ENCODE results near the gene PCDH9.

Gene PCDH9

DNA sequence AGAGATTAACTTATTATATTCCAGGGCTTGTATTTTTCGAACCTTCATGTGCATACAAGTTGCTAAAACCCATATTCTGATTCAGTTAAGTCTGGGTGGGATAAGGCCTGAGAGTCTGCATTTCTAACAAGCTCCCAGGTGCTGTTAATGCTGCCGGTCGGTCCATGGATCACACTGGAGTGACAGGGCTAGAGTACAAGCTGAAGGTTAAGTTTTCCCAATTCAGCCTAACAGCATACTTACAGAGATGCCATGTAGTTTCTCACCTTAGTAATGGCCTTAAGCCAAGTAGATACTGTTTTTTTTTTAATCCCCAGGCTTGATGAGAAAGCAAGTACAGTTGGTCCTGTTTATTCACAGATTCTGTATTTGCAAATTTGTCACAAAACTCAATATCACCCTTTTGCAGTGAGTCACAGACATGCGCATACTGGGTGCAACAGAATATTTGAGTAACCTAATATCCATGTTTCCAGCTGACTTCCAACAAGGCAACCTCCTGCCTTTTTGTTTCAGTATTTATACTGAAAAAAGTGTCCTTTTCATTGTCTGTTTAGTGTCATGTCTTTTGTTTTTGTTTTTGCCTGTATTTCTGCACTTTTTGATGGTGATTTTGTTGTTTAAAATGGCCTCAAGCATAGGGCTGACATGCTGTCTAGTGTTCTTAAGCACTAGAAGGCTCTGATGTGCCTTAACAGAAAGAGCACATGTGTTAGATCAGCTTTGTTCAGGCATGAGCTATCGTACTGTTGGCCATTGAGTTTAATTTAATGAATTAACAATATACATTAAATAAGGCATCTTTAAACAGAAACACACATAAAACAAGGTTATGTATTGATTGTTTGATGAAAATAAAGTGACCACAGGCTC lies 875.0 kb downstream of the PCDH9 start:
- DNase-seq: no peak

DNA sequence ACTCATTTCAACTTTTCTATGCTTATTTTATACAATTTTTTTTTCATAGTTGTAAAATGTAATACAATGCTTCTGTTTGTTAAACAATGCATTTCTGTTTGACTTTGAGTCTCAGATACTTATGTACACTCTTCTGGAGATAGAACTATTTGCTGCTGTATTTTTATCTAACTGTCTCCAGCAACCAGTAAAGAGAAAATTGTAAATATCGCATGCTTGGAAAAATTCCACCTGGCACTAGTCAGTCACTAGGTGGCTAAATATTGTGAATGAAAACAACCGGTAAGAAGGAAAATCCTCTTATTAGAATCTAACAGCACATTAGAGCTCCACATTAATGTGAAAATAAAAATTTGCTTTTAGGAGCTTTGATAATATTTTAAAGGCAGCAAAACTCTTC lies 876.5 kb downstream of the PCDH9 start:
- DNase-seq: no peak

DNA sequence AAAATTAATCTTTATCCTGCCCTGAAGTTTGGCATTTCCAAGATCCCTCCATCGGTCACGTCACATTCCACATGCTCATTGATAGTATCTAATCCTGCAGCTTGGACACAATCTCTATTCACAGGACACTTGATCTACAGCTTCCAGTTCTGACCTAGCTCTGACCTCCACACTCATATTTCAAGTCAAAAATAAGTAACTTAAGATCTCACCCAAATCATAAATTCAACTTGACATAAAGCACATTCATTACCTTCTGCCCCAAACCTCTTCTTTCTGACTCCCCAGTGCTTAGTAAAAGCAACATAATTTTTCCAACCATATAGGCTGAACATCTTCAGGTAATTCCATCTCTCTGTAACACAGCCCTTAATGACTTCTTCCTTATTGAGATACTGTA lies 880.2 kb downstream of the PCDH9 start:
- DNase-seq: no peak

DNA sequence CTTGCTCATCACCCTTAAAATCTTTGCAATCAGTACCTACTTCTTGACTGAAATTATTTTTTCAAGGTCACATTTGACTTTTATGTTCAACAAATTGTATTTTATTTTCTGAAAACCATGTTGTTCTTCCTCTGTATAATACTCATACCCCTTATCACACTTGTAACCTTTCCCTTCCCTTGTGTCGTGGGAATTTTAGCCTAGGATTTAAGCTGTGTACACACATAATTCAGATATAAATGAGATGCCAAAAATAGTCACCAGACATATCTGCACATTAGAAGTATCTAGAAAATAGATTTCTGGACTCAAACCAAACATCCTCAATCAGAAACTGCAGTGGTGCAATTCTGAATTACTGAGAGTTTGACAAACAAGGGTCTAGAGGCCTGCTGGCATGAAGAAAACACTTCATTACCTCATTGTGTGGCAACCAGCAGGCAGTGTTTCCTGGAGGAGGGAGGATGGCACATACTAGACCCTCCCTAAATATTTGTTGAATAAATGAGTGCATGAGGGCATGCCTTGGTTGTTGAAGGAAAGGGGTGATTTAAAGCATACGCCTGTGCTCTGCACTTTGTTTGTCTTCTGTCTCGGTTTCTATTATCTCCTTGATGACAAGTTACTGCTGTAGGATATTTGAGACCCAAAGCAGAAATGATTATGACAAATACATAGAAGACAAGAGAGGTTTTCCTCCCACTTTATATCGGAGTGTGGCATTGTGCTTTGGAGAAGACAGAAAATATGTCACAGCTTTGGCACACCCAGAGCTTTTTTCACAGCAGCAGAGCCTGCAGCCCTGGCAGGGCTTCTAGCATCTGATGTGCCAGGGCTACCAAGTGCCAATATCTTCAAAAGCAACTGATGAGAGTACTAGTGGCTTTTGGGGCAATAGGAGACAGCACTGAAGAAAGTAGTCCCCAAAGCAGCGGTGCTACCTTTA lies 881.1 kb downstream of the PCDH9 start:
- DNase-seq: no peak

DNA sequence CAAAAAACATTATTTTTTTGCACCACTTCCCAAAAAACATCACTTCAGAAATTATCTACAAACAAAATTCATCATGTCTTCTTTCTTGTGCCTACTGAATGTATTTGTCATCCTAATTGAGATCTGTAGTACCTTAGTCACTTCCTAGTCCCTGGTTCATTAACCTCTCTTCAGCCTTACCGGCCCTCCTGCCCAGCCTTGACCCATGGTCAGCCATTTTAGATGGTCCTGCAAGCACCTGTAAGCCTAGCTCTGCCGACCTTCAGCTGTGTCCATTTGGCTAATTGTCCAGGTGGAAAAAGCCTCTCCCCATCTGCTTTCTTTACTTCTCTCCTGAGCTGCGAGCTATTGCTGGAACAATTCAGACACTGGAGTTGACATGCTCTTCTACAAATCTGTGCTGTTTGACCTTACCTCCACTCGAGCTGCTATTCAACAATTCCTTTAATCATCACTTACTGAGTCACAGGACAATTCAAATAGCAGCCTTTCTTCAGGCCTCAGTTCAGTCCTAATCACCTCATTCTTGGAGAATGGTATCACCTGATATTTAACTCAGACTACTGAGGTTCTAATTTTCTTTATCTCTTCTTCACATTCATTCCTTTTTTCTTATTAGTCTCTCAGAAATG lies 882.5 kb downstream of the PCDH9 start:
- DNase-seq: no peak

DNA sequence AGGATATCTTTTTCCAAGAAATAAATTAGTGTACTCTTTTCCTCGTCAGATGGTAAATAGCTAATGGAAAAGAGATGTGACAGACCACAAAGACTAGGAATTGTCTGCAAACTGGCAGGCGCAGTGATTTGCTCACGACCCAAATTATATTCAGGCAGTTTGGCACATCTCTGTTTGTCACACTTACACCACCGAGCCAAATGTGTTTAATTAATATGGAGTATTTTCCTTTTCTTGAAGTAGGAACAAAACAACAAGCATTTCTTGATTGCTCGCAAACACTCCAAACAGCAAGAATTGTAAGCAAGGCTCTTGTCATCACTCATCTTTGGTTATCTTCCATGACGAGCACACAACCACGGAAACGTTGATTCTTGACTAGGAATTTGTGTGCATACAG lies 884.2 kb downstream of the PCDH9 start:
- DNase-seq: no peak

DNA sequence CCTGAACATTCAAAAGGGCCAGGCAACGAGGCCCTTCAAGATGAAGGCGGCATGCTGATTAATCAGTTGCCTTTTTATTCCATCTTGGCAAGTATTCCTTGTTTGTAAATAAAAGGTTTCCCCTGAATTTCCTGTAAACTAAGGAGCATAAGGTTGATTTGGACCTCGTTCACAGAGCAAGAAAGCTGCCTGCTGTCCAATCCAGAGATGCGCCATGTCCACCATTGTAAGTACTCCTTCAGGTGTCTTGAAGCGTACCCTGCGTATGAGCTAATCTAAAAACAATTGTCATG lies 884.7 kb downstream of the PCDH9 start:
- DNase-seq: no peak

DNA sequence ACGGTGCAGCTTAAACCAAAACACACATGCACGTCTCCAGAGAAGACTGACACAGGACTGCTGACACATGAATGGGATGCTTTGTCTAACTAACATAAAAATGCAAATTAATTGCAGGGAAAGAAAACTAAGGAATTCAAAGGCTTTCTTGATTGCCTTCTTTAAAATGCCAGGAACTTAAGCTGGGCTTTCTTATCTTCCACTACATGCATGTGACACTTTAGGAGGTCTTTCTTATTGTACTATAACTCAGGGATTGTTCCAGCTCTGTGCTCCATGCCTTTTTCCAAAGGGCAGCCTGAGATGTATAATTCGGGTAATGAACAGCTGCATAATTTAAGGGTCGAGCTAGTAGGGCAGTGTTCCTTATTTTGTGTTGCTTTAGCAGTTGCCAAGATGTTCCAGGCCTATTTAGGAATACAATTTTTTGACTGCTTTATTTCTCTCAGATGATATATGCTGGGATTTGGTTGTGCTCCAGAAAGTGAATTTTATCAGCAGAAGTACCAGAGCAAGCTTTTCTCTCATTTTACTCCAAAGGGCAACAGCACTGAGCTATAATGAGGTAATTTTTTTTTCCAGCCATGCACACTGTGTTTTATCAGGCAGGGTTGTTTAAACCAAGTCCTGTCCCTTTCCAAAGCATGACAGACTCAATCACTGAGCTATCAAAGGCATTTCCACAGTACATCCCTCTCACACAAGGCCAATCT lies 885.2 kb downstream of the PCDH9 start:
- DNase-seq: no peak

DNA sequence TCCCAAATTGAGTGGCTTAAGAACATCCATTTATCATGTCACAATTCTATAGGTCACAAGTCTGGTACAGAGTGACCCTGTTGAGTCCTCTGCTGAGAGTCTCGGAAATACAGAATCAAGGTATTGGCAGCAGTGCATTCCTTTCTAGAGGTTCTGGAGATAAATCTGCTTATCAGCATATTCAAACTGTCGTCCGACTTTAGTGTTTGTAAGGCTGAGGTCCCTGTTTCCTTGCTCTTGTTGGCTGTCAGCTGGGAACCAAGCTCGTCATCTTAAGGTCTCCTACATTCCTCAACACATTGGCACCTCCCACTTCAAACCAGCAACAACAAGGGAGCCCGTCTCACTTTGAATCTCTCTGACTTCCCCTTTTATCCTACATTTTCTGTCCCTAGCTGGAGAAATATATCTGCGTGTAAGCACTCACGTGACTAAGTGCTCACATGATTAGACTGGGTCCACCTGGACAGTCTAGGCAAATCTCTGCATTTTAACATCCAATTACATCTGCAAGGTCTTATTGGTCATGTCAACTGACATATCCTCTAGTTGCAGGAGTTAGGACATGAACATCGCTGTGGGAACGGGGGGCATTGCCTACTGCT lies 886.8 kb downstream of the PCDH9 start:
- no peak for DNase-seq

DNA sequence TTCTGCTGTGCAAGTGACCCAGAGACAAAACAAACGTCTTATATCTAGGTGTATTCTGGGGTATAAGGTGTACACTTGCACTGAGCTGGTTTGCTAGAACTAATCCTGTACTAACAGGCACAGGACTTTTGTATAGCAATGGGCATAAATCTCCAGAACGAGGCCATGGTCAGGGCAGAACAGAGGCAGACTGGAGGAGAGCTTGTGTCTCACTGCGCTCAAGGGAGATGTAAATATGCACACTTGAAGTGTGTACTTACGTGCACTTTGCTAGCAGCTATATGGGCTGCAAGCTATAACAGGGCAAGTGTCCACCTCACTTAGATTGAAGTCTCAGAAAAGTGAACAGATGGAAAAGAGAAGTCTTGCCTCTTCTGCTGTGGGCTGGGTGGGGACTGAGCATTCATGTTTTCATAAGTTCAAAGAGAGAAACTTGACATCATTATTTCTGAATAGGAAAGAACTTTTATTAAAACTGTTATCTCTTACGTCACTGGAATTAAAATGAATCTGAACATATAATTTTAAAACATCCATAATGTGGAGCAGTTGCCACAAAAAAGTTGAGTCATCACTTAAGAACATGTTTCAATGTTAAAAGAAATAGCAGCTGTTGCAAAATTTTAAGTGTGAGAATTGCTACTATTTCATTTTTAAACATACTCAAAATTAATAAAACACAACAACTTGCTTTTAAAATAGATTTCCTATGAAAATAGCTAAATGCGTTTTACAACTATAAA lies 888.3 kb downstream of the PCDH9 start:
- DNase-seq: no peak

DNA sequence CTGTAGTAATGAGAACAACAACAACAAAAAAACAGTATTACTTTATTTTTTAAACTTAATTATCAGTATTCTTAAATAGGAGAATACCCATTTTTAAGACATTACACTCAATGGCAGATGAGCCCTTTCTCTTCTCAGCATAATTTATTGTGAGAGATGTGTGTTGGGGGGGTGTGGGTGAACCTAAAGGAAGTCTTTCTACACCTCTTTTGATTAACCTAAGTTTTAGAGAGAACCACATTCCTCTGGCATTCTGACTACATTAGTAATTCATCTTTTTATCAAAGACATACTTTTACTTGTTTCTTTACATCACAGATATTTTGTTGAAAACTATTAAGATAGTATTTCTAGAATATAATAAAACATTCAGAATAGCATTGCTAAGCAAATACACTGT lies 890.9 kb downstream of the PCDH9 start:
- no peak for DNase-seq

DNA sequence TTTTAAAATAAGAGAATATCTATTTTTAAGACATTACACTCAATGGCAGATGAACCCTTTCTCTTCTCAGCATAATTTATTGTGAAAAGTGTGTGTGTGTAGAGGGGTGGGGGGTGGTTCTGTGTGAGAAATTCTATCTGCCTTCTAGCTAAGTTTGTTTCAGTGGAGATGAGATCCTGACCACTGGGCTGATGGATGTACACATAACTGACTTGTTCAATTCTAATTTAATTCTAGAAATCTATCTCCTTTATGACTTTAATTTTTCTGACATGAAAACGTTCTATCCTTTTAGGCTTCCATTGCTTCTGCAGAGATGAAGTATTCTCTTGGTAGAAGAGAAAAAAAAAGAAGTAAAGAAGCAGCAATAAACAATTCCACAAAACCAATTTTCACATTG lies 891.6 kb downstream of the PCDH9 start:
- no peak for DNase-seq

DNA sequence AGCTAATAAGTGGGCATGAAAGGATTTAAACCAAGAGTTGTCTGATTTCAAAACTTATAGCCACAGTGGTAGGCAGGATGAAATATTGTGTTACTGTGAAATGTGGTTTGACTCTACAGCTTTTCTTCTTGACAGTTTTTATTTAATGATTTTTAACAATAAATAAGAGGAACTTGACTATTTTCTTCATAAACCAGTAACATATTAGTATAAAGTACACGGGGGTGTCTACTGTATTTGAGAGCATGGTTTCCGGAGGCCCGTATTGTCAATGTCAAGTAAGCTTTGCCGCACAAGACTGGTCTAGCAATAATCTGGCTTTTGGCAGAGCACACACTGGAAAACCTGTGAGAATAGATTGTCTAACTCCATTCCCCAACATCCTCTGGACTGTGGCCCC lies 894.5 kb downstream of the PCDH9 start:
- no peak for DNase-seq

DNA sequence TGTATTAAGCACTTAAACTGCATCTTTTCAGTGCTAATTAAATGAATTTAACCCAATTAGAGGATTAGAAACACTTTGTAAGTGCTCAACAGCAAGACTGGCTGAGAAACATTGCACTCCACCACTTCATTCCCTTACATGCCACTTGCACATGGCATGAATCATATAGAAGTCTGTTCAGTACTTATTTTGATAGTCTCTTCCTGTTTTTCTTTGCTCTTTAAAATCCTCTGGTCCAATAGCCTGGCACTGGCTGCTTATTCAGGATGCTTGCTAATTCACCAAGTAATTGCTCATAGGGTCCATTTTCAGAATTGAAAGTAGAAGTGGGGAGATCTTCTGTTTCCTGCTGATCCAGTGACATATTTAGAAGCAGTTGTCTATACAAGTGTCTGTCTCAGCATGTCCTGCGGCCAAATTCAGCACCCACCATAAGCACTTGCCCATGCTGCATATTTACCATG lies 900.1 kb downstream of the PCDH9 start:
- DNase-seq: no peak

DNA sequence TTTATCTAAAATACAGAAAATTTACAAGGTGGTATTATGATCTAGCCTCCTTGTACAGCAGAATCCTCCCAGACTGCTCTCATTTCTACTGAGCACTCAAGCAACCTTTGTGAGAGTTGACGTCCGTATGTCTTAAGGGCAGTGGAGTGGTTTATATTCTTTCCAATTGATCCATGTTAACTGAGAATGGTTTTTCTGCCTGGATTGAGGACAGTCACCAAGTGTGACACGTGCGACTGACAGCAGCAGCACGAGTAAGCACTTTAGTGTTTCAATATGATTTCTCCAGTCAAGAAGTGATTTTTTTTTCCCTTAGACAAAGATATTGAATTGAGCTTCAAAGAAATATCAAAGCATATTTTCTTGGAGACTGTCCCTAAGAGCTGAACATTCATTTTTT lies 901.7 kb downstream of the PCDH9 start:
- no peak for DNase-seq

DNA sequence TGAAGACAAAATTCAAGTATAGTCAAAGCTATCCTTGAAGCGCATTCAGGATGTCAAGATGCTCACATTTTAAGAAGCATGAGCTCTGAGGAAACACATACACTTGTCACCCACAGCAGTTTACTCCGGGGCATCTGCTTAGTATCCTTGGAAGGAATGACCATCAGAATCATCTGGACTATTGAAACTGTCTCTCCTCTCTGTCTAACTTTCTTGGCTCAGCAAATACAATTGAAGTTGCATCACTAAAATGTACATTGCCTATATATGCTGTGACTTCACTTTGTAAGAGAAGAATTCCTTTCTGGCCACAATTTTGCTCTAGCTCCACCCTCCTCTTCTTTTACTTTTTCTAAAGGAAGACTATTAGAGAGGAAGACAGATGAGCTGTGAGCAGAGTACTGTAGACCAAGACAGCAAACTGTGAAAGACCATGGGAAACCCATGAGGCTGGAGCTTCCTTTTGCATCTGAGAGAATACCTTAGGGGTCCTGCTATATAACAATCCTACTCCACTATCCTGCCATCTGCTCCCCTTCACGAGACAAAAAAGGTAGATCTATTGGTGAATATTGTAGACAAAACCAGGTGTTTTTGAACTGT lies 906.3 kb downstream of the PCDH9 start:
- no peak for DNase-seq

DNA sequence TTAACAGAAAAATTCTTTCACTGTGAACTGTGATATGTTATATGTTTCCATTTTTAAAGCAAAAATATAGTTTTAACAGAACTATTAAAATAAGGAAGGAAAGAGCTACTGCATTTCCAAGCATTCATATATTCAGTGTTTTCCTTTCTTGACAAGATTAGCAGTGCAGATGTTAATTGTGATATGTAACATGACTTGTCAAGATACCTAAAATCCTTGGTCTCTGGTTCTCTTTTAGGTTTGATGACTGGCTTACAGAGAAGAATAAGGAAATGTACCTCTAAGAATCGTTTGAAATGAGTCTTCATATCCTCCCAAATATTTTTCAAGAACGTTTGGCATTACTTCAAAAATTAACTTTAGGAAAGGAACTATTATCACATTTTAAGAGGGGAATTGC lies 907.2 kb downstream of the PCDH9 start:
- no peak for DNase-seq

DNA sequence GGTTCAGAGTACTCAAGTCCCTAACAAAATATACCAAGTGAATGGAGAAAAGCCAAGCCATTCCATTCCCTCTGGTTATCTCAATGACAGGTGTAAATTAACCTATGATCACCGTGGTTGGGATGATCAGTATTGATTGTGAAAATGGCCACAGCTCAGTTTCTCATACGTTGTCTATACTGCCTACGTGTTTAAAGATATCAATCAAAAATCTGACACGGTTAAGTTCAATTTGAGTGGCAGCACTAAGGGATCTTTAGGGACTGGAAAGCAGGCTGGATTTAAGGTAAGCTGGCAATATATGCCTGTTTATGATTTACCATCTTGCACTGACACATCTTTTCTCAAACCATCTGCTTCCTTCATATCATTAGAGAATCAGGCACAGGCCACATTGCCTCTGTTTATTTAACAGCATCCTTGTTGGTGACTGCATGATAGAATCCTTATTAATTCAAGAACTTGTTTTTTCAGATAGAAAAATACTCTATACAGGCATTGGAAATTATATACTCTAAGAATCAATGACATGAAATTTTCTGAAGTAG lies 907.9 kb downstream of the PCDH9 start:
- DNase-seq: no peak

DNA sequence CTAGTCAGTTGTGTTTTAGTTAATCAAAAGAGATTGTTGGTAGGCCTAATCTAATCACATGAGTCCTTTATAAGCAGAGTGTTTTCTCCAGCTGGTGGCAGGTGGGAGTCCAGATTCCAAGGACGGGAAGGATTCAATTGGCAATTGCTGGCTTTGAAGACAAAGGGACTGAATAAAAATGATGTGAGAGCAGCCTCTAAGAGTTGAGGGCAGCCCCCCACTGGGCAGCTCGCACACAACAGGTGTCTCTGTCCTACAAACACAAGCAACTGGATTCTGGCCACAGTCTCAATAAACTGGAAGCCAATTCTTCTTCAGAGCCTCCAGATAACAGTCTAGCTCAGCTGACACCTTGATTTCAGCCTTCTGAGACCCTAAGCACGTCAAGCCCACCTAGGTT lies 915.2 kb downstream of the PCDH9 start:
- DNase-seq: no peak

DNA sequence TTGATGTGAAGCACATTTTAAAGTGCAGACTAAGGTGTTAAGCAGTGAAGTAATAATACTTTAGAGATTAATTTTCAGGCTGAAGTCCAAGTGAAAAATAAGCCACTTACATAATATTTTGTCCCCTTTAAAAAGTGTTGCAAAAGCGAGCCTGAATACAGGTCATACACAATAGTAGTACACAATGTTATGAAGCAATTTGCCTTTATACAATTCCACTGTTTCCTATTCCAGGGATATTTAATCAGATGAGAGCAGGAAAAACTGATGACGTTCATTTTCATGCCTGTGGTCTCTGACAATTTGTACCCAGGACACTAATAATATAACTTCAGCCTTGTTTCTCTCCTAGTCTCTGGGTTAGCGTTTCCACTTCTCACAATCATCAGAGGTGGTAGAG lies 916.7 kb downstream of the PCDH9 start:
- no peak for DNase-seq
